ENCODE results near the gene SNRNP25.

- no peak for TF ChIP-seq CTCF (IDR thresholded peaks at IDR 0.05; ENCODE audit: insufficient read depth, low read length, poor library complexity, severe bottlenecking)
- TF ChIP-seq EZH2phosphoT487 (conservative IDR thresholded peaks at IDR 0.05; ENCODE audit: low read length): no peak
Measured at GRCh38 chr16:62283-62967, 8.8 kb downstream of the SNRNP25 start.

All from SU-DHL-6 (cell line).